Measurements from ENCODE around the gene CD82.

Gene CD82

GRCh38 chr11:44577231-44577830 is 11.9 kb downstream of the CD82 start:
- DNase-seq (ENCODE audit: low read depth in 2 of 2), result no peak

DNA sequence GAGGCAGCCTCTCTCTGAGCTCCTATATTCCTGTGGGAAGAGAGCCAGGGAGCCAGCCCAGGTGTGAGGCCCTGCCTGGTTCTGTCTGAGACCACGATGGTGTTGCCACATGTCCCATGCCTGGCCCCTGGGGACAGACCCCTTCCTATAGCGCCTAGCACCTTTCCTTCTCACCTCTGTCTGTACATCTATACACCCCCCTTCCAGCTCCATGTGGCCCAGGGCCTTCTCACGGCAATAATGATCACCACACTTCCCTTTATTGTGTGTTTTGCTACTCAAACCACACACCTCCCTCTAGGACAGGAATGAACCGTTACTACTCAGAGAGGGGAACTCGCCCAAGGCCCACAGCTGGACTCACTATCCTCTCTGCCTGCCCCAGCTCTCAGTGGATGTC is 12.8 kb downstream of the CD82 start:
- DNase-seq (ENCODE audit: low read depth in 2 of 2), result no peak

GRCh38 chr11:44579302-44579761 is 13.9 kb downstream of the CD82 start:
- no peak for DNase-seq (ENCODE audit: low read depth in 2 of 2)

DNA sequence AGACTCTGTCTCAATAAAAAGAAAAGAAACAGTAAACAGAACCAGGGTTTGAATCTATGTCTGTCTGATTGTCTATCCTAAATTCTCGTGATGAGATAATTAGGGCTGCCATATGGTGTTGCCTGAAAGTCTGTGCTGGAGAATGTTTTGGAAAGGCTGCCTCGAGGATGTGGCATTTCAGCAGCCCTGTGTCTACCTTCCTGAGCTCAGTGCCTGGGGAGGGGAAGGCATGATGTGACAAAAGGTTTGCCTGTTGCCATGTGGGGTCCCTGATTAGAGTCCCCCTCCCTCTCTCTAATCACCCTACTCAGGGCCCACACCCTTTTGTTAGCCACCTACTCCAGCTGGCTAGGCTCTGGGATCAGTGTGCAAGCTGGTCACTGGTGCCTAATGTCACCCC is 15.2 kb downstream of the CD82 start:
- no peak for DNase-seq (ENCODE audit: low read depth in 2 of 2)

DNA sequence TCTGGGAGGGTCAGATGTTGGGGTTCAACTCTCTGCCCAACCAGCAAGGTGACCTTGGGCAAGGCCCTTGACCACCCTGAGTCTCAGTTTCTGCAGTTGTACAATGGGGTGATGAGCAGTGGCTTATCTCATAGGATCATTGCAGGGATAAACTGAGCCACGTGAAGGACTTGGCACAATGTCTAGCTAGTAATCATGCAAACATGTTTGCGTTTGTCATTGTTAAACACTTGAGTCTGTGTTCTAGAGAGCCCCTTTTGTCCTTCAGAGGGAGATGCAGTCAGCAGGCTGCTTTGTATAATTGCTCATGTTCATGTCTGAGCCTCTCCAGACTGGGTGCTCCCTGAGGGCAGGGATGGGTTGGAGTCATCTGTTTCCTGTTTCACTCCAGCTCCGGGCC is 15.8 kb downstream of the CD82 start:
- no peak for DNase-seq (ENCODE audit: low read depth in 2 of 2)

GRCh38 chr11:44582641-44583352 is 17.3 kb downstream of the CD82 start:
- no peak for DNase-seq (ENCODE audit: low read depth in 2 of 2)

- no peak for DNase-seq (ENCODE audit: low read depth in 2 of 2)
Observed at GRCh38 chr11:44583353-44583669, 17.8 kb downstream of the CD82 start.

DNA sequence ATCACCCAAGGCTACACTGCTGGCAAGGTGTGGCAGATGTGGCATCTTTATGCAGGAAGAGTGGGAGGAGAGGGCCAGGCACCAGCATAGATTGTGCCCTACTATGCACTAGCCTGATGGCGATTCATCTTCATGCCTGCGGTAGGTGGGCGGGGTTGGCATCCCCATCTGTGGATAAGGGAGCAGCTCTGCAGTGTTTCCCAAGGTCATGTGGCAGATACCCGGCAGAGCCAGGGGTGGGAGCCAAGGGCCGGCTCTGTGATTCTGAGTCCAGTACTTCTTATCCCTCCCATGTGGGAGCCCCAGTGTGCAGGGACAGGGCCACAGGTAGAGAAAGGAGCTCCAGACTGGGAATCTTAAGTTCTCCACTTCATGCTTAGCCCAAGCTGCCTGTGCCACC is 20.0 kb downstream of the CD82 start:
- no peak for DNase-seq (ENCODE audit: low read depth in 2 of 2)

GRCh38 chr11:44589301-44589700 is 23.8 kb downstream of the CD82 start:
- DNase-seq (ENCODE audit: low read depth in 2 of 2), result no peak

DNA sequence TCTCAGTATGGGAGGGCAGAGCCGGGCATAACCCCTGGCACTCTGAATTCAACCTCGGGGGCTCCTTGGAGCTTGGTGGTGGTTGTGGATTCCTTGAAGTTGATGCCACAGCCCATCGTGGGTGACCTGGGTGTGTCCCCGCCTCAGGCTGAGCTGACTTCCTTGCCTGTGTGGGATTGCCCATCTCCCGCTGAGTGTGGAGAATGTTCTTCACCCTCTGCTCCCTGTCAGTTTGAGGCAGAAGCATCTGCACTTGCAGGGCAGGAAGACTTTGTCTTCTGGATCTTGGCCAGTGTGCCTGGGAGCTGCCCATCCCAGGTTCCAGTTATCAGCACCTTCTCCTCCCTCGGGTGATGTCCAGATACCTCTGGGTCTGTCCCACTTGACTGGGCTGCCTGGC is 25.3 kb downstream of the CD82 start:
- DNase-seq (ENCODE audit: low read depth in 2 of 2), result no peak

DNA sequence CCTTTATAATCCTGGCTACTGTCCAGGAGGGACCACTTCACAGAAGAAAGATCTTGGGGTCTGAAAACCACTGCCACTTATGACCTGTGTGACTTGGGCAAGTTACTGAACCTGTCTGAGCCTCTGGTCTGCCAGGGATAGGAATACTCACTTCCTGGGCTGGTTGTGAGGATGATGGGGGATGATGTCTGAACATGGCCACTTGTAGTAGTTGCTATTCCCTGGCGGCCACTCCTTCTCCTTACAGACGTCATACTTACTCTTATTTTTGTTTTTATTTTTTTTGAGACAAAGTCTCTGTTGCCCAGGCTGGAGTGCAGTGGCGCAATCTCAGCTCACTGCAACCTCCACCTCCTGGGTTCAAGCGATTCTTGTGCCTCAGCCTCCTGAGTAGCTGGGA is 26.1 kb downstream of the CD82 start:
- no peak for DNase-seq (ENCODE audit: low read depth in 2 of 2)

DNA sequence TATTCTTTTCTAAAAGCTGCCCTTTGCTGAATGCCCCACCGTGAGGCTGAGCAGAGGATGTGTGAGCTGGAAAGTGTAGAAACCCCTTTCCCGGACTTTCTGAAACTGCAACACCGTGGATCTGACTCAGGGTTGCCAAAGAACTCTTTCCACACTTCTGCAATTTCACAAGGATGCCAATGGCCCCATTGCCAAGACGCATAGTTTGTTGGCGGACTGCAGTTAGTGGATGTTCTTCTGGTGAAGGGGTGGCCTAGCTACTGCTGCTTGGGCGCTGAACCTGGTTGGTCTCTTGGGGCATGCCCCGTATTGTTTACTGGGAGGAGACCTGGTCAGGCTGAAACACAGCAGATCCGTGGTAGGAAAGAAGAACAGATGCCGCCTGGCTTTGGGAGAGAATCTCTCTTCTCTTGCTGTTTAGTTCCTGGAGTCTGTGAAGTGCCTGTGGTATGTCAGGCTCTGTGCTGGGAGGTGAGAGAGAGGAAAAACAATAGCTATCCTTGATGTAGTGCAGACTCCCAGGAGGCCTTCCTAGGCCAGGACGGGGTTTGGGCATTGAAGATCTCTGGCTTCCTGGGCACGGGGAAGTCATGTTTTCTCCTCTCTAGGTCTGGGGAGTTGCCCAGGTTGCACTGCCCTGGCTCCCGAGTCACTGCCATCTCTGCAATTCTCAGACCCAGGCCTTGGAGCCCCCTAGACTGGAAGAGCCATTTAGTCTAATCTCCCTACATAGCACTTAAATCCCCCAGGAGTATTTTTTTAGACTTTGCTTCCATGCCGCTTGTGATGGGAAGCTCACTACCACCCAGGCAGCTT is 26.9 kb downstream of the CD82 start:
- DNase-seq (ENCODE audit: low read depth in 2 of 2), result no peak

- DNase-seq (ENCODE audit: low read depth in 2 of 2), result no peak
Observed at GRCh38 chr11:44593251-44593650, 27.8 kb downstream of the CD82 start.

DNA sequence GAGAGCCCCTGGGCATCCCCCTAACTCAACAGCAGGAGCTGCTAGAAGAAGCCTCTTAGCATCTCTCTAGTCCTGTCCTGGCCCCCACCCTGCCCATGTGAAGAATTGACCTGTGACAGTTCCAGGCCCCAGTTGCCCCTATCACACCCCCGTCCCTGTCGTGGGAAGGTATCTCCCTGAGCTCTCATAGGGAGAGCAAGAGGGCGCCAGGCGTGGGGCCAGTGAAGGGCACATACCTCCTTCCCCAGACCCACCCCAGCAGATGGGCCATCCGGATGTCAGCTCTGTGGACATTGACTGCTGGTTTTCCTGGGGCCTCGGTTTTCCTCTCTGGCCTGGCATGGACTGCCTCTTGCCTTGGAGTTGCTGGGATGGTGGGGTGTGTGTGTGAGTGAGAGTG is 29.5 kb downstream of the CD82 start:
- DNase-seq (ENCODE audit: low read depth in 2 of 2), result no peak

- DNase-seq (ENCODE audit: low read depth in 2 of 2), result no peak
Observed at GRCh38 chr11:44595964-44596381, 30.5 kb downstream of the CD82 start.

- peak; percentile 47 to 58 for DNase-seq (ENCODE audit: low read depth in 2 of 2)
Observed at GRCh38 chr11:44596525-44597276, 31.2 kb downstream of the CD82 start.

DNA sequence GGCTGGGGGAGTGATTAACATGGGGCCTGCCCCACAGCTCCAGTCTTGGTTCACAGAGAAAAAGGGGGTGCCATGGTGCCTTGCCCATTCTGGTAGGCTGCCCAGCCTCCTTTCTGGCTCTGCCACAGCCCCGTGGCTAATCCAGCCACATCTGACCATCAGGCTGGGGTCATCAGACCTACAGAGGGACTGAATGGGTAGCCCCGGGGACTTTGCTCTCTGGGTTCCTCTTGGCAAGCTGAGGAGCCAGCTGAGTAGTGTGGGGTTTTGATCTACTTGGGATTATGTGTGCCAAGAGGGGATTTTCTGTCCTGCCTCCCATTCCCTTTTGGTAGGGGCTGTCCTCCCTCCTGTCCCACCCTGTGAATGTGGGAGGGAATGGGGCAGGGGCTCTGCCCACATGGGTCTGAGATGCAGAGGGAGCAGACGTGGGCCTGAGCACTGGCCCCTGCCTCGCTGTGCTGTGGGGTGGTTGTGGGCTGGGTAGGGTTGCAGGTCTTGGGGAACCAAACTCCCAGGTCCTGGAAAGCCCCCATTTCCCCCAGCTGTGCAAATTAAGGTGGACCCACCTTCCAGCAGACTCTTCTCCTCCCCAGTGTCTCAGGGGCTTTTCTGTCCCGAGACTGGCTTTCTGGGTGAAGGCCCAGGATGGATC is 32.0 kb downstream of the CD82 start:
- no peak for DNase-seq (ENCODE audit: low read depth in 2 of 2)

DNA sequence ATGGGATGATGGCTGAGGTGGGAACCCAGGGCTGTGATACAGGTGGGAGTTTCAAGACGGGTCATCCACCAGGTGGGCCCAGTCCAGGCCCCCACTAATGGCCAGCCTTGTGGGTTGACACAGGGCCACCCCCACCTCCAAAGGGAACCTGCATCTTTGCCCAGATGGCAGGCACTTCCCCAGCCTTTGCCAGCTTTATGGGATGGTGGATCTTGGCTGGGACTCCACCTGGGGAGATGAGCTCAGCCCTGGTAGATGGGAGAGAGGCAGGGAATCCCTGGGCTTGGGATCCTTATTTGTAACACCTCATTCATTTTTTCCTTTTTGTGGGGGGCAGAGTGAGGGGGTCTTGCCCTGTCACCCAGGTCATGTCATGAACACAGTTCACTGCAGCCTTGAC is 33.4 kb downstream of the CD82 start:
- no peak for DNase-seq (ENCODE audit: low read depth in 2 of 2)

GRCh38 chr11:44600261-44600660 is 34.8 kb downstream of the CD82 start:
- no peak for DNase-seq (ENCODE audit: low read depth in 2 of 2)

DNA sequence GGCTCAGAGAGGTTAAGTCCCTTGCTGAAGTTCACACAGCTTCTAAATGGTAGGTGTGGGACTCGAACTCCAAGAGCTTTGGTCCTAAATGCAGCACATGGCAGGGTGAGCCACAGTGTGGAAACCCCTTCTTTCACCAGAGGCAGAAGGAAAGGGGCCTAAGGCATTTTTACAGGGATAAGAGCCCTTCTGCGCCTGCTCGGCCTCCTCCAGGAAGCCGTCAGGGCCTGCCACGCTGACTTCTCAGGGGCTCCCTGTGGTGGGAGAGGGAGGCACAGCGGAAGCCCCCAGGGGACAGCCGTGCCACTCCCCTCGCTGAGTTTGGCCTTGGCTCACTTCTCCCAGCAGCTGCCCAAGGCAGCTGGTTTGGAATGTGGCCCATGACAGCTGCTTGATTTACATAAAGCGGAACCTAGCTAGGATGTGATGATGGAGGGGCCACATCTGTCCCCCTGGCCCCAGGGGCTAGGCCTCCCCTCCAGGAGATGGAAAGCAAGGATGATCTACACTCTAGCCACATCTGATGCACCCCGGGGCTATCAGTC is 35.4 kb downstream of the CD82 start:
- no peak for DNase-seq (ENCODE audit: low read depth in 2 of 2)
